Ovary (tissue), 3 donors: Measurements from ENCODE around the gene ETV6.

ENCODE experiments used
- CTCF ChIP-seq, 3 donors: fragments of 450-650 bp in 2 of 3; fragments of 200-600 bp in 1 of 3; IDR thresholded peaks; one replicate each; pipeline versions ENCODE4 v1.5.1 to v1.8.0; 2016 to 2022; ENCODE audit warnings: antibody characterized with exemption in 3 of 3, mild to moderate bottlenecking in 1 of 3
- EP300 ChIP-seq: sonication (generic); formaldehyde crosslinking; IDR thresholded peaks from one replicate; pipeline ENCODE4 v1.6.1; 2017; ENCODE audit warnings: antibody characterized with exemption
- POLR2A ChIP-seq: fragments of 450-650 bp; IDR thresholded peaks from one replicate; pipeline ENCODE4 v1.6.1; 2017; ENCODE audit warnings: antibody characterized with exemption, mild to moderate bottlenecking, moderate library complexity
- donor health status: DM: no; HTN: no; CAD: no.

DNA sequence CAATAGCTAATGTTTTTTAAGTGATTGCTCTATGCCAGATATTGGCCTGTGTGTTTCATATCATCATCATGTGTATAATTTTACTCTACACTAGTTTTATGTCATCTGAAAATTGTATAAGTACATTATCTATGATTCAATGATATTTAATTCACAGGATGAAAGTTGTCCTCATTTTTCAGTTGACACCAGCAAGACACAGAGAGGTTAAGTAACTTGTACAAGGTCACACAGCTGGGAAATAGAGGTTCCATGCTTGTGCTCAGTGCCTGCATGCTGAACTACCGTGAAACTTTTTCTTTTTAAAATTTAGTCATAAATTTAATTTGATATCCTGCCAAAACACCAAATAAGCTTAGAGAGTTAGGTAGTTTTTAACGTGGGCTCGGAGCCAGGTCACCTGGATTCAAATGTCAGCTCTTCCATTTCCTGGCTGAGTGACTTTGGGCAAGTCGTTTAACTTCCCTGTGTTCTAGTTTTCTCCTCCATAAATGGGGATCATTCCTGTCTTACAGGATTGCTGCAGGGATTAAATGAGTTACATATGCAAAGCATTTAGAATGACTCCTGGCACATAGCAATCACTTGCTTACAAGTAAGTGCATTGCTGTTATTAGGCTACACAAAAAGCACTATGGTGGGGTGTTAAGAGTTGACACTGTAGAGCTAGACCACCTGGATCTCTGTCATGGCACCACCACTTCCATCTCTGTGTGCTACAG, 183.9 kb downstream of the ETV6 start:
- TF ChIP-seq CTCF (IDR thresholded peaks at IDR 0.05): no peak
- no peak for TF ChIP-seq POLR2A
- TF ChIP-seq EP300: no peak
